ENCODE data around the gene FRG2C. TPM values are rescaled to one million over a fixed set of nuclear protein-coding genes. Genes with fewer than 3 reads are reported as not detected.

FRG2C gene
- not detected for total RNA-seq

DNA sequence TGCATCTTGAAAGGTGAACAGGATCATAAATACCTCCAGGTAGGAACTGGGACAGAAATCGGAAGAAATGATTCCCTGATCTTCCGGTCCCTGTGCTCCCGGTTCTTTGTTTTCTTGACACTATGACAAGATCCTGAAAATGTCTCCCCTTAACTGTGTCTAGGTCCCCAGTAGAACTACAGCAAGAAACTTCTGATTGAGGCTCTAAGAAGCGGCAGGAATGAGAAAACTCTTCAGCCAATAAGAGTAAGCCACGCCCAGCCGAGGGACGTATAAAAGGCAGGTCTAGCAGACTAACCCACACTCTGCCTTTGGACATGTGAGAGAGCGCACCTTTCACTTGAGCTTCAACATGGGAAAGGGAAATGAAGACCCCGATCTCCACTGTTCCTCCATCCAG, at the start of gene FRG2C:
Gene FRG2C, plus strand, starts transcription at position 301 of the 400 bp plus-strand sequence. Its CDS starts 52 bp downstream, at position 353.

Small RNAs within 50 kb of the gene (small RNA-seq; reads per million reads assigned to genes)
- gene AC108724.2 = not detected

Other genes with a start within 250 kb of the FRG2C start
- gene ZNF717, start 121.2 kb downstream of the FRG2C start, total RNA-seq = 28.4 TPM

All from diencephalon (tissue), 1 donor.